Fibroblast of lung (primary cell): ENCODE data around the gene CDKAL1. TPM values are rescaled to one million over a fixed set of nuclear protein-coding genes. Genes with fewer than 3 reads are reported as not detected.
A peak's percentile ranks its signal among the peaks of the same experiment; 100 is the strongest.

Source experiments
- DNase-seq, 2 donors: peaks; one replicate each; pipeline versions ENCODE4 v3.0.0 to v3.0.0-alpha.2; 2010; ENCODE audit warnings: low read depth in 2 of 2
- H2AFZ ChIP-seq: 2 replicates; pipeline ENCODE4 v1.5.1; 2012; ENCODE audit warnings: low read length, control low read depth, inconsistent platforms
- H3K27ac ChIP-seq: 2 replicates; pipeline ENCODE4 v1.5.1; 2011; ENCODE audit warnings: low read length, control low read depth; ENCODE audit not compliant: insufficient read depth
- H3K27me3 ChIP-seq: 2 replicates; pipeline ENCODE4 v1.5.1; 2011; ENCODE audit warnings: mild to moderate bottlenecking, low read length; ENCODE audit not compliant: control insufficient read depth, insufficient read depth
- H3K36me3 ChIP-seq: 2 replicates; pipeline ENCODE4 v1.5.1; 2011; ENCODE audit warnings: low read length; ENCODE audit not compliant: control insufficient read depth, insufficient read depth
- H3K4me1 ChIP-seq: 2 replicates; pipeline ENCODE4 v1.5.1; 2011; ENCODE audit warnings: low read length; ENCODE audit not compliant: control insufficient read depth, insufficient read depth; ENCODE audit errors: extremely low read depth
- H3K4me2 ChIP-seq: 2 replicates; pipeline ENCODE4 v1.5.1; 2011; ENCODE audit warnings: low read length, control low read depth; ENCODE audit not compliant: insufficient read depth; ENCODE audit errors: extremely low read depth
- H3K4me3 ChIP-seq, 4 experiments: fragments of 200-600 bp in 1 of 4; sonication (generic) in 1 of 4; replicated peaks in 1 of 4; 2 replicates each; pipeline ENCODE4 v1.5.1; 2011 to 2016; ENCODE audit warnings: low read length in 4 of 4, low read depth in 3 of 4, mild to moderate bottlenecking in 3 of 4, control low read depth in 2 of 4, inconsistent platforms in 1 of 4, mixed read lengths in 1 of 4; ENCODE audit not compliant: insufficient read depth in 1 of 4; ENCODE audit errors: control extremely low read depth in 1 of 4
- H3K79me2 ChIP-seq: 2 replicates; pipeline ENCODE4 v1.5.1; 2012; ENCODE audit warnings: mild to moderate bottlenecking, low read length, inconsistent platforms; ENCODE audit not compliant: control insufficient read depth, insufficient read depth
- H3K9ac ChIP-seq: 2 replicates; pipeline ENCODE4 v1.5.1; 2011; ENCODE audit warnings: mild to moderate bottlenecking, low read length, control low read depth; ENCODE audit not compliant: insufficient read depth
- H3K9me3 ChIP-seq: 2 replicates; pipeline ENCODE4 v1.5.1; 2012; ENCODE audit warnings: low read depth, low read length; ENCODE audit not compliant: control insufficient read depth, insufficient read depth
- H4K20me1 ChIP-seq: 2 replicates; pipeline ENCODE4 v1.5.1; 2011; ENCODE audit warnings: low read length; ENCODE audit not compliant: control insufficient read depth, insufficient read depth; ENCODE audit errors: extremely low read depth
- CTCF ChIP-seq, 2 donors: IDR thresholded peaks in 1 of 2; conservative IDR thresholded peaks in 1 of 2; 1 replicate in 1 of 2; 2 replicates in 1 of 2; pipeline ENCODE4 v1.5.1; 2011 to 2012; ENCODE audit warnings: low read length in 2 of 2, control low read depth in 1 of 2, inconsistent platforms in 1 of 2, low read depth in 1 of 2, mild to moderate bottlenecking in 1 of 2
- EZH2 ChIP-seq: IDR thresholded peaks from 2 replicates; pipeline ENCODE4 v1.5.1; 2012; ENCODE audit warnings: low read length, control low read depth, mild to moderate bottlenecking; ENCODE audit errors: missing control alignments
- polyA plus RNA-seq, 2 donors: library from polyadenylated mRNA; depleted of rRNA in 1 of 2; stranded (reverse) in 1 of 2; unstranded in 1 of 2; fragments of >200 nt; gene quantifications; 2 replicates each; pipeline ENCODE4 v1.2.1, GENCODE V29; 2011 to 2012; ENCODE audit warnings: missing spikeins in 1 of 2
- total RNA-seq: library from RNA; depleted of rRNA; stranded (reverse); fragments of >200 nt; gene quantifications from 2 replicates; pipeline ENCODE4 v1.2.1, GENCODE V29; 2014

Gene CDKAL1
- total and polyA plus RNA-seq, 2 donors (not counting 1 experiment from before 2014, with no cell fraction given), result 7.4 to 15.0 TPM

DNA sequence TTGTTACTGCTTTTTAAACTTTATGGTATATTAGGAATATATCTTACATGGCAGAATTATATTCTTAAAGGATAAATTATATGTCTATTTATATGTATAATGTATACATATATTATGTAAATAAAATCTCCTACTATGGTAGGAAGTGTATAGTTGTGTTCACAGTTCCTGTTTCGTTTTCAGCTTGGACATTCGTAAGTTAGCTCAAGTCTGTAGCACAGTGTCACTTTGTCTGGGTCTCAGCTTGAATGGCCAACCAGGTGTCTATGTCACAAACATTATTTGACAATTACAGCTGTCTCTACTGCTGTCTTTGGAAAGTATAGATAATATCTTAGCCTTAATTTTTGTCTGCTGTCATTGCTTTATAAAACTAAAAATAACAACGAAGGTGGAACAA, 303.9 kb downstream of the CDKAL1 start:
- no peak for TF ChIP-seq CTCF (conservative IDR thresholded peaks at IDR 0.05 in 1 of 2, IDR thresholded peaks at IDR 0.05 in 1 of 2; ENCODE audit: low read depth in 1 of 2, low read length in 2 of 2)
- TF ChIP-seq EZH2, result no peak
- Histone ChIP-seq H3K79me2 (no peaks in the 10 kb centered on the region), H3K9me3 (no peaks in the 10 kb centered on the region), H4K20me1 (no peaks in the 10 kb centered on the region), H3K4me3 (no peak overlapping the region), H3K36me3 (no peaks in the 10 kb centered on the region), H2AFZ (no peak overlapping the region), H3K27ac (no peak overlapping the region), H3K4me1 (no peaks in the 10 kb centered on the region), H3K27me3 (no peaks in the 10 kb centered on the region), H3K4me2 (no peak overlapping the region), H3K9ac (no peak overlapping the region)
- no peak for DNase-seq

DNA sequence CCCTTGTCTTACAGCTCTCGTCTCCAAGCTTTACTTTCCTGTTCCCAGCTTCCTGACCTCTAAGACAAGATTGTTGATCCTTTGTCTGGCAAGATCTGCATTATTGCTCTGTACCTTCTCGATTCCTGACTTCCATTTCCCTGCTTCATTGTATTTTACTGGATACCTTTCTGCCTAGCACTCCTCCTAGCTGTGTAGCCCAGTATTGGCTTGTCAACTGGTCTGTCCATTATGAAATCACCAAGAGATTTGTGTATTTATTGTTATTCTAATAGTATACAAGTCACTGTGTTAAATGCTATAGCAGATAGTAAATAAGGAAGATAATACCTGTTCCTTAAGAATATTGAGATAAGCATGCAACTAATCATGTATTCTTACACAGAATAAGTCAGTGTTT, 305.4 kb downstream of the CDKAL1 start:
- H3K27ac ChIP-seq, result no peak overlapping the region
- no peak for DNase-seq
- no peaks in the 10 kb centered on the region for H3K4me1 ChIP-seq
- H3K9me3 ChIP-seq, result no peaks in the 10 kb centered on the region
- H3K4me3 ChIP-seq, result no peak overlapping the region
- H2AFZ ChIP-seq, result no peak overlapping the region
- H3K9ac ChIP-seq, result no peak overlapping the region
- peak in 1 of 2 donors; percentile 4 for TF ChIP-seq CTCF (conservative IDR thresholded peaks at IDR 0.05 in 1 of 2, IDR thresholded peaks at IDR 0.05 in 1 of 2; ENCODE audit: low read depth in 1 of 2, low read length in 2 of 2)
- no peak for TF ChIP-seq EZH2
- no peaks in the 10 kb centered on the region for H3K79me2 ChIP-seq
- no peaks in the 10 kb centered on the region for H3K36me3 ChIP-seq
- H3K4me2 ChIP-seq, result no peak overlapping the region
- no peaks in the 10 kb centered on the region for H3K27me3 ChIP-seq
- H4K20me1 ChIP-seq, result no peaks in the 10 kb centered on the region

GRCh38 chr6:20840675-20841074, 306.4 kb downstream of the CDKAL1 start:
- no peak overlapping the region for H2AFZ ChIP-seq
- peak; percentile 66 to 91 for DNase-seq
- H3K4me3 ChIP-seq, result no peak overlapping the region
- H3K79me2 ChIP-seq, result no peaks in the 10 kb centered on the region
- no peaks in the 10 kb centered on the region for H3K9me3 ChIP-seq
- H3K4me1 ChIP-seq, result no peaks in the 10 kb centered on the region
- no peak overlapping the region for H3K4me2 ChIP-seq
- H3K27me3 ChIP-seq, result no peaks in the 10 kb centered on the region
- no peaks in the 10 kb centered on the region for H3K36me3 ChIP-seq
- H3K27ac ChIP-seq, result no peak overlapping the region
- H3K9ac ChIP-seq, result no peak overlapping the region
- no peak for TF ChIP-seq EZH2
- H4K20me1 ChIP-seq, result no peaks in the 10 kb centered on the region
